Loucy (cell line): ENCODE measurements around the gene TBC1D24.

ENCODE experiments used
- H2AFZ ChIP-seq: fragments of 200-600 bp; sonication (generic); 2 replicates; pipeline ENCODE4 v1.6.0; 2016; ENCODE audit warnings: antibody characterized with exemption, mild to moderate bottlenecking, low read length, moderate library complexity
- H3F3A ChIP-seq: fragments of 200-600 bp; 2 replicates; pipeline ENCODE4 v1.6.0; 2016; ENCODE audit warnings: antibody characterized with exemption, low read depth, mild to moderate bottlenecking
- H3K27me3 ChIP-seq: fragments of 200-600 bp; sonication (generic); 2 replicates; pipeline ENCODE4 v1.6.1; 2014; ENCODE audit warnings: low read length, mild to moderate bottlenecking; ENCODE audit not compliant: insufficient read depth, poor library complexity, severe bottlenecking
- H3K36me3 ChIP-seq: fragments of 200-600 bp; sonication (generic); 2 replicates; pipeline ENCODE4 v1.6.1; 2016; ENCODE audit warnings: low read length; ENCODE audit not compliant: insufficient read depth
- H3K4me1 ChIP-seq: fragments of 200-600 bp; sonication (generic); 2 replicates; pipeline ENCODE4 v1.5.1; 2014; ENCODE audit warnings: low read length, mild to moderate bottlenecking; ENCODE audit not compliant: insufficient read depth, poor library complexity, severe bottlenecking
- H3K4me2 ChIP-seq: fragments of 200-600 bp; sonication (generic); 2 replicates; pipeline ENCODE4 v1.6.0; 2014; ENCODE audit warnings: antibody characterized with exemption, low read length, low read depth, mild to moderate bottlenecking; ENCODE audit not compliant: poor library complexity, severe bottlenecking
- H3K4me3 ChIP-seq: fragments of 200-600 bp; sonication (generic); 2 replicates; pipeline ENCODE4 v1.5.1; 2014; ENCODE audit warnings: low read length, mild to moderate bottlenecking, mixed read lengths; ENCODE audit not compliant: poor library complexity, severe bottlenecking
- H3K79me2 ChIP-seq: fragments of 200-600 bp; sonication (generic); 2 replicates; pipeline ENCODE4 v1.6.1; 2014; ENCODE audit warnings: low read length; ENCODE audit not compliant: insufficient read depth
- H3K9ac ChIP-seq: fragments of 200-600 bp; sonication (generic); 2 replicates; pipeline ENCODE4 v1.6.0; 2014; ENCODE audit warnings: mild to moderate bottlenecking, low read depth, low read length, moderate library complexity; ENCODE audit not compliant: poor library complexity, severe bottlenecking
- H3K9me2 ChIP-seq: fragments of 200-600 bp; sonication (generic); replicated peaks from 2 replicates; pipeline ENCODE4 v1.6.1; 2016; ENCODE audit warnings: low read depth, low read length, mixed read lengths
- H3K9me3 ChIP-seq: fragments of 200-600 bp; sonication (generic); 2 replicates; pipeline ENCODE4 v1.6.1; 2014; ENCODE audit warnings: mild to moderate bottlenecking, antibody characterized with exemption, low read length, low read depth; ENCODE audit not compliant: insufficient read depth
- H4K20me1 ChIP-seq: fragments of 200-600 bp; sonication (generic); 2 replicates; pipeline ENCODE4 v1.6.0; 2014; ENCODE audit warnings: antibody characterized with exemption, low read length, mild to moderate bottlenecking; ENCODE audit not compliant: insufficient read depth, poor library complexity, severe bottlenecking
- CTCF ChIP-seq: fragments of 200-600 bp; sonication (generic); conservative IDR thresholded peaks from 2 replicates; pipeline ENCODE4 v1.5.1; 2014; ENCODE audit warnings: mild to moderate bottlenecking, antibody characterized with exemption, low read length
- EZH2phosphoT487 ChIP-seq: fragments of 200-600 bp; IDR thresholded peaks from 2 replicates; pipeline ENCODE4 v1.6.1; 2018; ENCODE audit warnings: antibody characterized with exemption, mild to moderate bottlenecking, moderate library complexity, borderline replicate concordance

Gene TBC1D24

GRCh38 chr16:2474877-2475412 is at the start of gene TBC1D24:
Gene TBC1D24, plus strand, starts transcription at chr16:2475127. Its CDS starts 21,022 bp downstream, at chr16:2496149.
- Histone ChIP-seq H3K9me3 (no peaks in the 10 kb centered on the region), H3F3A (no peaks in the 10 kb centered on the region), H3K36me3 (no peaks in the 10 kb centered on the region), H3K4me3 (peak within 1 kb of the TSS; percentile 85), H3K4me1 (peaks cover 23% of the 10 kb centered on the region), H3K79me2 (peaks cover 47% of the 10 kb centered on the region), H3K27me3 (no peaks in the 10 kb centered on the region), H2AFZ (no peak within 1 kb of the TSS), H4K20me1 (peaks cover 14% of the 10 kb centered on the region), H3K4me2 (peak within 1 kb of the TSS; percentile 70), H3K9me2 (no peaks in the 10 kb centered on the region), H3K9ac (peak within 1 kb of the TSS; percentile 98)
- TF ChIP-seq EZH2phosphoT487 (no peak), CTCF (no peak)

- Histone ChIP-seq H3K4me3 (no peak overlapping the region), H3K9me2 (no peaks in the 10 kb centered on the region), H3K4me1 (peaks cover 13% of the 10 kb centered on the region), H2AFZ (no peak overlapping the region), H4K20me1 (peaks cover 9% of the 10 kb centered on the region), H3K9ac (no peak overlapping the region), H3F3A (no peaks in the 10 kb centered on the region), H3K27me3 (no peaks in the 10 kb centered on the region), H3K36me3 (no peaks in the 10 kb centered on the region), H3K4me2 (no peak overlapping the region), H3K9me3 (no peaks in the 10 kb centered on the region), H3K79me2 (peaks cover 24% of the 10 kb centered on the region)
- no peak for TF ChIP-seq CTCF
- no peak for TF ChIP-seq EZH2phosphoT487
Measured at GRCh38 chr16:2425825-2426430, 49.0 kb upstream of the TBC1D24 start.

- Histone ChIP-seq H3K9me2 (no peaks in the 10 kb centered on the region), H3K4me1 (peaks cover 17% of the 10 kb centered on the region), H3F3A (no peaks in the 10 kb centered on the region), H3K9me3 (no peaks in the 10 kb centered on the region), H3K27me3 (no peaks in the 10 kb centered on the region), H2AFZ (no peak overlapping the region), H4K20me1 (peaks cover 10% of the 10 kb centered on the region), H3K9ac (peak overlapping the region; percentile 79), H3K4me3 (no peak overlapping the region), H3K4me2 (peak overlapping the region; percentile 70), H3K36me3 (no peaks in the 10 kb centered on the region), H3K79me2 (peaks cover 34% of the 10 kb centered on the region)
- TF ChIP-seq CTCF: no peak
- TF ChIP-seq EZH2phosphoT487: no peak
Measured at GRCh38 chr16:2426941-2427361, 48.0 kb upstream of the TBC1D24 start.
